Large intestine (tissue), 3 donors: ENCODE data around the gene PBX1. TPM values are rescaled to one million over a fixed set of nuclear protein-coding genes. Genes with fewer than 3 reads are reported as not detected.

Source experiments
- DNase-seq, 2 donors: peaks; one replicate each; pipeline versions ENCODE4 v3.0.0 to v3.0.0-alpha.2; 2013
- H3K27ac ChIP-seq: one replicate; pipeline ENCODE4 v1.5.1; 2013; ENCODE audit warnings: low read length
- H3K27me3 ChIP-seq: 2 replicates; pipeline ENCODE4 v1.6.1; 2013; ENCODE audit warnings: low read length; ENCODE audit not compliant: control insufficient read depth, insufficient read depth
- H3K36me3 ChIP-seq: 2 replicates; pipeline ENCODE4 v1.6.1; 2013; ENCODE audit warnings: low read length; ENCODE audit not compliant: control insufficient read depth, insufficient read depth
- H3K4me1 ChIP-seq: one replicate; pipeline ENCODE4 v1.6.1; 2013; ENCODE audit warnings: low read length; ENCODE audit not compliant: control insufficient read depth, insufficient read depth
- H3K4me3 ChIP-seq: one replicate; pipeline ENCODE4 v1.5.1; 2013; ENCODE audit warnings: low read length
- H3K9me3 ChIP-seq: one replicate; pipeline ENCODE4 v1.6.1; 2013; ENCODE audit warnings: mild to moderate bottlenecking, low read depth, low read length, moderate library complexity; ENCODE audit not compliant: control insufficient read depth
- WGBS: methylation state at CpG from one replicate; pipeline ENCODE4 v1.1.5; 2013; ENCODE audit warnings: low lambda C conversion rate; ENCODE audit not compliant: insufficient coverage; 5-methylcytosine and 5-hydroxymethylcytosine counted together
- polyA plus RNA-seq: library from polyadenylated mRNA; unstranded; fragments of 120-200 nt; gene quantifications from one replicate; pipeline ENCODE4 v1.2.1, GENCODE V29; 2013

Gene PBX1
- polyA plus RNA-seq, 1 donor, result 60.8 TPM

DNA sequence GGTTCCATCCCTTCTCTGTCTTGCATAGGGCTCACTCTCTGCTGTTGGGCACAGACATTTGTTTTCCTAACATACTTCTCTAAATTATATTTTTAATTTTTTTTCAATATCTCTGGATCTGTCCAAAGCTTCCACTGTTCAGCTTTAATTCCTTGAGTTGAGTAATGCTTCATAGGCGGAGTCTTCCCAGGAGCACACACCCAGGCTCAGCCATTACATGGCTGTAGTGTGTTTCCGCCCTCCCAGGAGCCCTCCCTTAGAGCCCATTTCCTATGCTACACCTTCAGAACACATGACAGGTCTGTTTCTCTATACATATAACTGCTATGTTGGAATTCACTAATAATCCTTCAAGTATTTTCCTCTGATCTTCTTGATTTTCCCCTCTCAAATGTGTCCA is 297.4 kb downstream of the PBX1 start:
- Histone ChIP-seq H3K27me3 (no peaks in the 10 kb centered on the region), H3K36me3 (no peaks in the 10 kb centered on the region), H3K4me1 (no peaks in the 10 kb centered on the region), H3K9me3 (no peaks in the 10 kb centered on the region), H3K4me3 (no peak overlapping the region), H3K27ac (no peak overlapping the region)
- 83% methylated on average over 1 of the region's 2 CpGs for WGBS
- no peak for DNase-seq

DNA sequence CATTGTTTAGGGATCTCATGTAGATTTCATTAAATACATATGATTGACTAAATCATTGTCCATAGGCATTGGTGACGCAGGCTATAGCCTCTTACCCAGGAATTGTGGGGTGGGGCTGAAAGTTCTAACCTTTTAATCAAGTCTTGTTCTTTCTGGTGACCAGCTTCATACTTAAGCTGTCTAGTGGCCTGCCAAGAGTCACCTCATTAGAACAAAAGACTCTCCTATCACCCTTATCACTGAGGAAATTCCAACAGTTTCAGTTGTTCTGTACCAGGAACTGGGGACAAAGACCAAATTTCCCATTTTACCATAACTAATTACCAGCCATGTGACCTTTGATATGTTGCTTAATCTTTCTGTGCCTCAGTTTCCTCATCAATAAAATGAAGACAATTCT is 298.5 kb downstream of the PBX1 start:
- H3K9me3 ChIP-seq, result no peaks in the 10 kb centered on the region
- no peaks in the 10 kb centered on the region for H3K4me1 ChIP-seq
- H3K27ac ChIP-seq, result no peak overlapping the region
- H3K36me3 ChIP-seq, result no peaks in the 10 kb centered on the region
- peak in 1 of 2 donors; percentile 9 for DNase-seq
- no peaks in the 10 kb centered on the region for H3K27me3 ChIP-seq
- no CpG with 5 or more reads among the region's 1 CpG for WGBS
- no peak overlapping the region for H3K4me3 ChIP-seq

- Histone ChIP-seq H3K4me1 (no peaks in the 10 kb centered on the region), H3K9me3 (no peaks in the 10 kb centered on the region), H3K27me3 (no peaks in the 10 kb centered on the region), H3K4me3 (no peak overlapping the region), H3K36me3 (no peaks in the 10 kb centered on the region), H3K27ac (no peak overlapping the region)
- no peak for DNase-seq
- WGBS, result 100% methylated on average over 1 of the region's 2 CpGs
These were observed 299.2 kb downstream of the PBX1 start for GRCh38 chr1:164858096-164858632.

DNA sequence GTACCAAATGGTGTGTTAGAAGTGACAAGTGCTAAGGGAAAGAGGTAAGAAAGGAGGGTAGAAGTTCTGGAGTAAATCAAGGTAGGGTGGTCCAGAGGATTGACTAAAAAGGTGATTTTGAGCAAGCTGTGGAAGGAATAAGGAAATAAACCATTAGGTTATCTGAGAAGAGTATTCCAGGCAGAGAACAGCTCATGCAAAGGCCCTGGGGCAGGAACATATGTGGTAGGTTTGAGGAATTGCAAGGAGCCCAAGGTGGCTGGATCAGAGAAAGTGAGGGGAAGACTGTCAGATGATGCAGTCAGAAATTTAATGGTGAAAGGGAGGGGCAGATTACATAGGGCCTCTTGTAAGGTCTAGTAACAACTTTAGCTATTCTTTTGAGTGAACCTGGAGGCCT is 302.6 kb downstream of the PBX1 start:
- Histone ChIP-seq H3K4me3 (no peak overlapping the region), H3K27ac (no peak overlapping the region), H3K27me3 (no peaks in the 10 kb centered on the region), H3K36me3 (no peaks in the 10 kb centered on the region), H3K9me3 (no peaks in the 10 kb centered on the region), H3K4me1 (no peaks in the 10 kb centered on the region)
- no peak for DNase-seq

DNA sequence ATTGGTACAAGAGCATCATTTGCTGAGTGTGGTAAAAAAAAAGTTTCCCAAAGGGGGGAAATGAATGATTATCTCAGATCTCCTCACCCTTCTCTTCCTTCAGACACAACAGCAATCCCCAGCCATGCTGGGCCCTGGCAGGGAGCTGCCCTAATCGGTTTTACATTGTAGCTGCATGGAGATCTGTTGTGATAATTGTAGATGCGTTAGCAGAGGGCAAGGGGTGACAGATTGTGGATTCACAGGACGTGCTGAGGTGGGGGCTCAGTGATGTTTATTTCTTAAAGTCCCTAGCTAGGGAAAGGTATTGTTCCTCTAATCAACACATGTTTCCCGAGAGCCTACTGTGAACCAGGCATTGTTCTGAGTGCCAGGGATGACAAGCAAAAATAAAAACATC is 304.1 kb downstream of the PBX1 start:
- no peaks in the 10 kb centered on the region for H3K9me3 ChIP-seq
- no peaks in the 10 kb centered on the region for H3K27me3 ChIP-seq
- H3K4me1 ChIP-seq, result no peaks in the 10 kb centered on the region
- H3K4me3 ChIP-seq, result no peak overlapping the region
- no peaks in the 10 kb centered on the region for H3K36me3 ChIP-seq
- no CpG with 5 or more reads among the region's 4 CpGs for WGBS
- no peak overlapping the region for H3K27ac ChIP-seq
- no peak for DNase-seq

- Histone ChIP-seq H3K4me3 (no peak overlapping the region), H3K36me3 (no peaks in the 10 kb centered on the region), H3K4me1 (no peaks in the 10 kb centered on the region), H3K9me3 (no peaks in the 10 kb centered on the region), H3K27me3 (no peaks in the 10 kb centered on the region), H3K27ac (no peak overlapping the region)
- no peak for DNase-seq
- no CpG with 5 or more reads among the region's 3 CpGs for WGBS
These were observed 305.2 kb downstream of the PBX1 start for GRCh38 chr1:164864161-164864560.

DNA sequence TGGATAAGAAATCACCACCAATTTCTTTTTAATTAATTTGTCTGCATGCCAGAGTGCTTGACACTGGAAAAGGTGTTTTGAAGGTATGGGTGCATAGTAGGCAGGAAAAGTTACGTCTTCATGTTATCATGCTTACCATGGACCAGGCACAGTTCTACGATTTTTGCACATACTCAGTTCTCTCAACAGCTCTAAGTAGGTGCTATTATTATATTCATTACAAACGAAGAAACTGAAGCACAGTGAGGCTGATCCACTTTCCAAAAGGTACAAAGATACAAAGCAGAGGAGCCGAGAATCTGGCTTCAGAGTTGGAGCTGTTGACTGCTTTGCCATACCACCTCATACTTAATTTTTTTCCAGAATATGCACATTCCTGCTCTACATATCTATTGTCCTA is 306.4 kb downstream of the PBX1 start:
- Histone ChIP-seq H3K9me3 (no peaks in the 10 kb centered on the region), H3K27ac (no peak overlapping the region), H3K36me3 (no peaks in the 10 kb centered on the region), H3K4me1 (no peaks in the 10 kb centered on the region), H3K27me3 (no peaks in the 10 kb centered on the region), H3K4me3 (no peak overlapping the region)
- no peak for DNase-seq
- no CpG with 5 or more reads among the region's 4 CpGs for WGBS

- H3K27ac ChIP-seq, result no peak overlapping the region
- no peak overlapping the region for H3K4me3 ChIP-seq
- WGBS, result 47% methylated on average over 3 of the region's 8 CpGs
- H3K4me1 ChIP-seq, result no peaks in the 10 kb centered on the region
- H3K27me3 ChIP-seq, result no peaks in the 10 kb centered on the region
- no peak for DNase-seq
- H3K36me3 ChIP-seq, result no peaks in the 10 kb centered on the region
- H3K9me3 ChIP-seq, result no peaks in the 10 kb centered on the region
These were observed 308.6 kb downstream of the PBX1 start for GRCh38 chr1:164867590-164867989.

DNA sequence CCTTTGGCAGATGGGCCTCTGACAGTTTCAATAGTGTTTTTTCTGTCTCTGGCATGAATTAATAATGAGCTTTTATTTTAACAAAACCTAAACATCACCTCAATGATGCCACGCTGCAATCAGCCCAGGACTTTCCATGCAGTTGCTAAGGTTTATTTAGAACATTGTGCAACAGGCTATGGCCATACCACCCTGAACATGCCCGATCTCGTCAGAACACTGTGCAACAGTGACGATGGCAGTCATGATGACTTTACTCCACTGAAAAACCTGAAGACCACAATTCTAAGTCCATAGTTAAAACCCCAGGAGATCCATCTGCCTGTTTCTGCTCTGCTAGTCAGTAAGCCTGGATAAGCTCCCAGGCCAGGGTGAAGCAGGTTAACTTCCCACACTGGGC is 310.0 kb downstream of the PBX1 start:
- Histone ChIP-seq H3K4me1 (no peaks in the 10 kb centered on the region), H3K27ac (no peak overlapping the region), H3K36me3 (no peaks in the 10 kb centered on the region), H3K27me3 (no peaks in the 10 kb centered on the region), H3K9me3 (no peaks in the 10 kb centered on the region), H3K4me3 (no peak overlapping the region)
- no peak for DNase-seq
- no CpG with 5 or more reads among the region's 4 CpGs for WGBS

GRCh38 chr1:164875518-164875917 is 316.5 kb downstream of the PBX1 start:
- no peaks in the 10 kb centered on the region for H3K4me1 ChIP-seq
- H3K36me3 ChIP-seq, result no peaks in the 10 kb centered on the region
- no peaks in the 10 kb centered on the region for H3K9me3 ChIP-seq
- no CpG with 5 or more reads among the region's 3 CpGs for WGBS
- no peaks in the 10 kb centered on the region for H3K27me3 ChIP-seq
- no peak overlapping the region for H3K4me3 ChIP-seq
- no peak overlapping the region for H3K27ac ChIP-seq
- DNase-seq, result no peak

DNA sequence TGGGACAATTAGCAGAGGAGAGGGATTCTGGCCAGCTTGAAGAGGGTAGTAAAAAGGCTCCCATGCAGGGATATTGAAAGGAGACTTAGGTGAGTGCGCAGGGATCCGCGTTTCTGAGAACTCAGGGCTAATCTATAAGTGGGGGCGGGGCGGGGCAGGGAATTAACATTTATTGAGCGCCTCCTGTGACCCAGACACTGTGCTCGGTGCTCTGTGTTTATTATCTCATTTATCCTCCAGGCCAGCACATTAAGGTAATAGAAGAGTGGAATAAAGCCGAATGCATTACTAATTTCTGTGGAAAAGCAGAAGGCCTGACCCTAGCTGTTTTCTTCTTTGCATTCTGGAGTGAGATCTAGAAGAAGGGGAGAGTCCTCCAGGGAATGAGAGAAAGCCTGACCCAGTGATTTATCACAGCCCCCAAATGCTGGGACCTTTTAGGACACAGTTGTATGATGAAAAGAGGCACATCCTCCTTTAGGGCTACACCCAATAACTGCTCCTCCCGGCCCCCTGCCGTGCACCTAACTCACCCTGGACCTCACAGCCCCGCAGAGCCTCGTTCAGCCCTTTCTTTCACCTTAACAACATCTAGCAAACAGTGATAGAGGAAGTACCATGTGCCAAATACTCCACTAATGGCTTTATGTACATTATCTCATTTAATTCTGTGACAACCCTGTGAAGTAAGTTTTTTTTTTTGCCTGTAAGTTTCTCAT is 317.6 kb downstream of the PBX1 start:
- H3K4me1 ChIP-seq, result no peaks in the 10 kb centered on the region
- H3K4me3 ChIP-seq, result no peak overlapping the region
- no peaks in the 10 kb centered on the region for H3K36me3 ChIP-seq
- no peaks in the 10 kb centered on the region for H3K9me3 ChIP-seq
- WGBS, result 70% methylated on average over 2 of the region's 12 CpGs
- H3K27me3 ChIP-seq, result no peaks in the 10 kb centered on the region
- DNase-seq, result no peak
- H3K27ac ChIP-seq, result no peak overlapping the region
